ENCODE data around the gene NUP210L.

GRCh38 chr1:153957744-153958110 is 197.1 kb downstream of the NUP210L start:
- TF ChIP-seq CTCF (IDR thresholded peaks at IDR 0.05) = no peak
- TF ChIP-seq POLR2A (IDR thresholded peaks at IDR 0.05) = no peak

Data from tibial nerve (tissue), 3 donors.